Smooth muscle cell (in vitro differentiated cells): Measurements from ENCODE around the gene PLEKHN1. TPM values are rescaled to one million over a fixed set of nuclear protein-coding genes. Genes with fewer than 3 reads are reported as not detected.
A peak's percentile ranks its signal among the peaks of the same experiment; 100 is the strongest.
"Not testable (repeated sequence)": the region's sequence is repeated elsewhere in the genome, so short reads cannot be mapped to it uniquely, and the experiment has no call there.

Experiments
- DNase-seq: peaks from one replicate; lab custom pipeline; 2025; ENCODE audit not compliant: unreplicated experiment; lab: John Stamatoyannopoulos, UW
- H2AFZ ChIP-seq: fragments of 200-600 bp; sonication (generic); 2 replicates; pipeline ENCODE4 v1.6.0; 2016; ENCODE audit warnings: antibody characterized with exemption, low read depth, mild to moderate bottlenecking
- H3F3A ChIP-seq: fragments of 200-600 bp; sonication (generic); 2 replicates; pipeline ENCODE4 v1.6.0; 2017; ENCODE audit warnings: antibody characterized with exemption, low read depth
- H3K27ac ChIP-seq: fragments of 200-600 bp; sonication (generic); 2 replicates; pipeline ENCODE4 v1.5.1; 2016; ENCODE audit warnings: low read depth, mild to moderate bottlenecking
- H3K27me3 ChIP-seq: fragments of 200-600 bp; sonication (generic); 2 replicates; pipeline ENCODE4 v1.6.1; 2016; ENCODE audit warnings: low read depth, mild to moderate bottlenecking
- H3K36me3 ChIP-seq: fragments of 200-600 bp; sonication (generic); 2 replicates; pipeline ENCODE4 v1.5.1; 2016; ENCODE audit warnings: low read depth
- H3K4me1 ChIP-seq: fragments of 200-600 bp; sonication (generic); 2 replicates; pipeline ENCODE4 v1.5.1; 2016; ENCODE audit warnings: low read depth
- H3K4me2 ChIP-seq: fragments of 200-600 bp; sonication (generic); 2 replicates; pipeline ENCODE4 v1.6.0; 2016; ENCODE audit warnings: mild to moderate bottlenecking
- H3K4me3 ChIP-seq: fragments of 200-600 bp; sonication (generic); 2 replicates; pipeline ENCODE4 v1.5.1; 2016; ENCODE audit warnings: mild to moderate bottlenecking
- H3K79me2 ChIP-seq: fragments of 200-600 bp; sonication (generic); 2 replicates; pipeline ENCODE4 v1.6.0; 2016; ENCODE audit warnings: low read depth, mild to moderate bottlenecking
- H3K9ac ChIP-seq: fragments of 200-600 bp; sonication (generic); 2 replicates; pipeline ENCODE4 v1.6.0; 2016; ENCODE audit warnings: low read depth
- H3K9me3 ChIP-seq: fragments of 200-600 bp; sonication (generic); replicated peaks from 2 replicates; pipeline ENCODE4 v1.5.1; 2016; ENCODE audit warnings: low read depth
- H4K20me1 ChIP-seq: fragments of 200-600 bp; sonication (generic); 2 replicates; pipeline ENCODE4 v1.6.0; 2016; ENCODE audit warnings: low read depth
- CTCF ChIP-seq: fragments of 200-600 bp; sonication (generic); IDR thresholded peaks from 2 replicates; pipeline ENCODE4 v1.5.1; 2017; ENCODE audit warnings: borderline replicate concordance, mild to moderate bottlenecking, antibody characterized with exemption; ENCODE audit not compliant: insufficient read depth, poor library complexity, severe bottlenecking
- WGBS: methylation state at CpG from one replicate; pipeline ENCODE4 v1.1.7; 2016; ENCODE audit warnings: low lambda C conversion rate; 5-methylcytosine and 5-hydroxymethylcytosine counted together
- polyA plus RNA-seq: library from polyadenylated mRNA; unstranded; fragments of >200 nt; fragmentation: Nextera tagmentation; extraction: Ambion mirVana; gene quantifications from 2 replicates; pipeline ENCODE4 v1.2.1, GENCODE V29; 2016
- total RNA-seq: library from RNA; depleted of rRNA; stranded (reverse); fragments of >200 nt; gene quantifications from 2 replicates; pipeline ENCODE4 v1.2.3, GENCODE V29; 2014

Gene PLEKHN1
- total and polyA plus RNA-seq, 2 experiments from 2014 or later: 2.6 to 5.2 TPM

- H3K27ac ChIP-seq: no peak overlapping the region
- H3K27me3 ChIP-seq: no peaks in the 10 kb centered on the region
- peaks cover 14% of the 10 kb centered on the region for H3K4me1 ChIP-seq
- H2AFZ ChIP-seq: no peak overlapping the region
- whole genome bisulfite sequencing: 89% methylated on average over 14 of the region's 14 CpGs
- H3K36me3 ChIP-seq: no peaks in the 10 kb centered on the region
- H3K9me3 ChIP-seq: no peaks in the 10 kb centered on the region
- H3K79me2 ChIP-seq: no peaks in the 10 kb centered on the region
- H4K20me1 ChIP-seq: no peaks in the 10 kb centered on the region
- no peak for DNase-seq
- H3K9ac ChIP-seq: no peak overlapping the region
- no peak overlapping the region for H3K4me3 ChIP-seq
- TF ChIP-seq CTCF: no peak
- peaks cover 4% of the 10 kb centered on the region for H3F3A ChIP-seq
- H3K4me2 ChIP-seq: no peak overlapping the region
Measured at GRCh38 chr1:1011396-1011949, 45.2 kb downstream of the PLEKHN1 start.

- Histone ChIP-seq H2AFZ (peak overlapping the region; percentile 29), H3K27ac (peak overlapping the region; percentile 42), H3K9ac (peak overlapping the region; percentile 40), H3K4me3 (peak overlapping the region; percentile 60), H3K4me1 (peaks cover 14% of the 10 kb centered on the region), H3K4me2 (peak overlapping the region; percentile 83)
- H3K79me2 ChIP-seq, DNase-seq, H4K20me1 ChIP-seq, H3F3A ChIP-seq, H3K27me3 ChIP-seq, H3K9me3 ChIP-seq, H3K36me3 ChIP-seq: not testable (repeated sequence)
- WGBS: 74% methylated on average over 13 of the region's 13 CpGs
Measured at GRCh38 chr1:1012736-1013104, 46.4 kb downstream of the PLEKHN1 start.

GRCh38 chr1:1013105-1013921 is 47.0 kb downstream of the PLEKHN1 start, which contains the start of gene ISG15:
ISG15 (plus strand) TSS chr1:1013497; CDS start chr1:1013574, 77 bp downstream.
- H2AFZ ChIP-seq: peak within 1 kb of the TSS; percentile 29
- no peak for TF ChIP-seq CTCF
- H3K9ac ChIP-seq: peak within 1 kb of the TSS; percentile 40
- H4K20me1 ChIP-seq: no peaks in the 10 kb centered on the region
- H3K4me1 ChIP-seq: peaks cover 14% of the 10 kb centered on the region
- H3K36me3 ChIP-seq: no peaks in the 10 kb centered on the region
- no peaks in the 10 kb centered on the region for H3K79me2 ChIP-seq
- H3F3A ChIP-seq: peaks cover 4% of the 10 kb centered on the region
- 12% methylated on average over 30 of the region's 30 CpGs for WGBS
- H3K9me3 ChIP-seq: no peaks in the 10 kb centered on the region
- peak; percentile 53 for DNase-seq
- H3K27me3 ChIP-seq: no peaks in the 10 kb centered on the region
- H3K4me2 ChIP-seq: peak within 1 kb of the TSS; percentile 83
- peak within 1 kb of the TSS; percentile 42 for H3K27ac ChIP-seq
- H3K4me3 ChIP-seq: peak within 1 kb of the TSS; percentile 60

GRCh38 chr1:1013922-1014648 is 47.8 kb downstream of the PLEKHN1 start:
- Histone ChIP-seq H3K9ac (peak overlapping the region; percentile 7), H3F3A (peaks cover 4% of the 10 kb centered on the region), H3K4me3 (peak overlapping the region; percentile 60), H3K4me1 (peaks cover 14% of the 10 kb centered on the region), H3K36me3 (no peaks in the 10 kb centered on the region), H3K79me2 (no peaks in the 10 kb centered on the region), H3K4me2 (peak overlapping the region; percentile 83), H3K27ac (peak overlapping the region; percentile 42), H3K9me3 (no peaks in the 10 kb centered on the region), H3K27me3 (no peaks in the 10 kb centered on the region), H4K20me1 (no peaks in the 10 kb centered on the region), H2AFZ (no peak overlapping the region)
- no peak for DNase-seq
- WGBS: 57% methylated on average over 41 of the region's 41 CpGs
- TF ChIP-seq CTCF: no peak
